SU-DHL-6 (cell line): Measurements from ENCODE around the gene LIN54.

Experiments used
- H2AFZ ChIP-seq: fragments of 200-600 bp; sonication (generic); 2 replicates; pipeline ENCODE4 v1.6.1; 2014; ENCODE audit warnings: low read depth, mild to moderate bottlenecking, moderate library complexity, mixed read lengths, antibody characterized with exemption, low read length; ENCODE audit not compliant: severe bottlenecking
- H3F3A ChIP-seq: fragments of 200-600 bp; shearing (Covaris generic); 2 replicates; pipeline ENCODE4 v1.6.0; 2016; ENCODE audit warnings: antibody characterized with exemption, mild to moderate bottlenecking; ENCODE audit not compliant: insufficient read depth
- H3K27ac ChIP-seq: fragments of 200-600 bp; sonication (generic); 2 replicates; pipeline ENCODE4 v1.5.1; 2016; ENCODE audit warnings: low read depth, mild to moderate bottlenecking, low read length, moderate library complexity, mixed read lengths
- H3K27me3 ChIP-seq: fragments of 200-600 bp; sonication (generic), shearing (Covaris generic); 2 replicates; pipeline ENCODE4 v1.6.0; 2014; ENCODE audit warnings: mild to moderate bottlenecking, low read length
- H3K36me3 ChIP-seq: fragments of 200-600 bp; sonication (generic); 2 replicates; pipeline ENCODE4 v1.6.1; 2014; ENCODE audit warnings: mild to moderate bottlenecking, low read length, mixed read lengths
- H3K4me2 ChIP-seq: fragments of 300-600, 200-600 bp; shearing (Covaris generic), sonication (generic); 2 replicates; pipeline ENCODE4 v1.6.0; 2014; ENCODE audit warnings: low read length, low read depth, mild to moderate bottlenecking; ENCODE audit not compliant: poor library complexity, severe bottlenecking
- H3K4me3 ChIP-seq: fragments of 200-600 bp; sonication (generic); 2 replicates; pipeline ENCODE4 v1.5.1; 2014; ENCODE audit warnings: antibody characterized with exemption, low read length, mild to moderate bottlenecking, mixed read lengths; ENCODE audit not compliant: insufficient read depth, poor library complexity, severe bottlenecking
- H3K79me2 ChIP-seq: fragments of 200-600 bp; sonication (generic); 2 replicates; pipeline ENCODE4 v1.6.1; 2014; ENCODE audit warnings: mild to moderate bottlenecking, low read length, moderate library complexity; ENCODE audit not compliant: insufficient read depth
- H3K9ac ChIP-seq: fragments of 200-600 bp; sonication (generic); 2 replicates; pipeline ENCODE4 v1.7.0; 2014; ENCODE audit warnings: mild to moderate bottlenecking, low read length
- H3K9me2 ChIP-seq: fragments of 200-600 bp; sonication (generic); replicated peaks from 2 replicates; pipeline ENCODE4 v1.6.1; 2014; ENCODE audit warnings: low read length; ENCODE audit not compliant: insufficient read depth
- H3K9me3 ChIP-seq: fragments of 200-600 bp; sonication (generic); 2 replicates; pipeline ENCODE4 v1.6.1; 2014; ENCODE audit warnings: low read length, mixed read lengths; ENCODE audit not compliant: insufficient read depth
- H4K20me1 ChIP-seq: fragments of 200-600 bp; sonication (generic); 2 replicates; pipeline ENCODE4 v1.6.1; 2014; ENCODE audit warnings: low read depth, mild to moderate bottlenecking, antibody characterized with exemption, low read length, moderate library complexity, mixed read lengths
- EZH2phosphoT487 ChIP-seq: fragments of 200-600 bp; sonication (generic), shearing (Covaris generic); conservative IDR thresholded peaks from 2 replicates; pipeline ENCODE4 v1.6.1; 2018; ENCODE audit warnings: mild to moderate bottlenecking, antibody characterized with exemption, low read length, moderate library complexity, mixed read lengths
- TF ChIP-seq, protein P1 (sequence below): fragments of 200-600 bp; sonication (generic); IDR thresholded peaks from one replicate; pipeline ENCODE4 v1.5.1; 2017; ENCODE audit warnings: antibody characterized with exemption, mild to moderate bottlenecking, low read length, moderate library complexity; ENCODE audit not compliant: insufficient read depth, poor library complexity, severe bottlenecking

The LIN54 gene

DNA sequence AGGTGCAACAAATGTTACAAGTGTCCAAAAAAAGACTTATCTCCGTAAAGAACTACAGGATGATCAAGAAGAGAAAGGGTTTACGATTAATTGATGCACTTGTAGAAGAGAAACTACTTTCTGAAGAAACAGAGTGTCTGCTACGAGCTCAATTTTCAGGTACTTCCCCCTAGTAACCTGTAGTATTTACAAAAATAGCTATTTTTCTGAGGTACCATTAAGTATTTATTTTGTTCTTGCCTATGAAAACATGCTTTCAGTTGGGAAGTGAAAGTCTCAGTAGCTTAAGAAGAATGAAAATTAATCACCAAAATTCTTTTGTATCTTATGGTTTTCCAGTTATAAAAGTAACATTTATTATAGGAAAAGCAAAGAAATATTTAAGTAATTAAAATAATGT lies 104.2 kb downstream of the LIN54 start:
- H3F3A ChIP-seq, result peaks cover 17% of the 10 kb centered on the region; the same call in 1 of the 2 replicates
- H3K79me2 ChIP-seq, result peaks cover 9% of the 10 kb centered on the region
- peak overlapping the region; percentile 10 for H3K4me3 ChIP-seq
- TF ChIP-seq, protein P1, sequence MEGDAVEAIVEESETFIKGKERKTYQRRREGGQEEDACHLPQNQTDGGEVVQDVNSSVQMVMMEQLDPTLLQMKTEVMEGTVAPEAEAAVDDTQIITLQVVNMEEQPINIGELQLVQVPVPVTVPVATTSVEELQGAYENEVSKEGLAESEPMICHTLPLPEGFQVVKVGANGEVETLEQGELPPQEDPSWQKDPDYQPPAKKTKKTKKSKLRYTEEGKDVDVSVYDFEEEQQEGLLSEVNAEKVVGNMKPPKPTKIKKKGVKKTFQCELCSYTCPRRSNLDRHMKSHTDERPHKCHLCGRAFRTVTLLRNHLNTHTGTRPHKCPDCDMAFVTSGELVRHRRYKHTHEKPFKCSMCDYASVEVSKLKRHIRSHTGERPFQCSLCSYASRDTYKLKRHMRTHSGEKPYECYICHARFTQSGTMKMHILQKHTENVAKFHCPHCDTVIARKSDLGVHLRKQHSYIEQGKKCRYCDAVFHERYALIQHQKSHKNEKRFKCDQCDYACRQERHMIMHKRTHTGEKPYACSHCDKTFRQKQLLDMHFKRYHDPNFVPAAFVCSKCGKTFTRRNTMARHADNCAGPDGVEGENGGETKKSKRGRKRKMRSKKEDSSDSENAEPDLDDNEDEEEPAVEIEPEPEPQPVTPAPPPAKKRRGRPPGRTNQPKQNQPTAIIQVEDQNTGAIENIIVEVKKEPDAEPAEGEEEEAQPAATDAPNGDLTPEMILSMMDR, result no peak
- TF ChIP-seq EZH2phosphoT487, result no peak
- no peaks in the 10 kb centered on the region for H4K20me1 ChIP-seq
- peak overlapping the region; percentile 56 for H3K4me2 ChIP-seq
- no peak overlapping the region for H2AFZ ChIP-seq
- H3K36me3 ChIP-seq, result no peaks in the 10 kb centered on the region; the same call in 1 of the 2 replicates
- H3K9me2 ChIP-seq, result no peaks in the 10 kb centered on the region
- H3K9me3 ChIP-seq, result no peaks in the 10 kb centered on the region
- H3K9ac ChIP-seq, result peak overlapping the region; percentile 13; the same call in 1 of the 2 replicates
- H3K27me3 ChIP-seq, result no peaks in the 10 kb centered on the region
- H3K27ac ChIP-seq, result peak overlapping the region; percentile 50

DNA sequence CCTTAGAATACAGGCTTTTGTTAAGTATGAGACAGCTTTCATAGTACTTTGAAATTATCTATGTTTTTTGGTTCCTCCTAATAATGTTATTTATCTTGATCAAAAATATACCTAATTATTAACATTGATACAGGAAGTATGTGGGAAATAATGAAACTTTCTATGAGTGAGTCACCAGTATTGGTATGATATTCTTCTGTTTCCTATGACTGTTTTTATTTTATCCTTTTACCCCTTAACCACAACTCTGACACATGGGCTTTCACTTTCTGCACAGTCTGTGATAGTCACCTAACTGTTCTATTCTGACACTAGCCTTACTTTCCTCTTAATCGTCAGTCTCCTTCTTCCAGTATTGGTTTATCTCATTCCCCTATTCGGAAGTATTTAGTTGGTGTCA lies 105.4 kb downstream of the LIN54 start:
- no peak overlapping the region for H3K4me3 ChIP-seq
- no peak overlapping the region for H2AFZ ChIP-seq
- H3K9me3 ChIP-seq, result no peaks in the 10 kb centered on the region
- H3K9me2 ChIP-seq, result no peaks in the 10 kb centered on the region
- H3K27ac ChIP-seq, result no peak overlapping the region
- no peaks in the 10 kb centered on the region for H4K20me1 ChIP-seq
- H3F3A ChIP-seq, result peaks cover 24% of the 10 kb centered on the region
- H3K79me2 ChIP-seq, result peaks cover 16% of the 10 kb centered on the region
- TF ChIP-seq, protein P1, result no peak
- no peak for TF ChIP-seq EZH2phosphoT487
- H3K36me3 ChIP-seq, result no peaks in the 10 kb centered on the region; the same call in 1 of the 2 replicates
- peak overlapping the region; percentile 56 for H3K4me2 ChIP-seq
- no peak overlapping the region for H3K9ac ChIP-seq
- no peaks in the 10 kb centered on the region for H3K27me3 ChIP-seq

GRCh38 chr4:82903737-82904136 lies 106.9 kb downstream of the LIN54 start:
- Histone ChIP-seq H3K27me3 (no peaks in the 10 kb centered on the region), H3F3A (peaks cover 29% of the 10 kb centered on the region), H2AFZ (no peak overlapping the region), H3K4me3 (no peak overlapping the region), H3K9me2 (no peaks in the 10 kb centered on the region), H3K79me2 (peaks cover 30% of the 10 kb centered on the region), H4K20me1 (no peaks in the 10 kb centered on the region), H3K27ac (no peak overlapping the region), H3K36me3 (no peaks in the 10 kb centered on the region; the same call in 1 of the 2 replicates), H3K4me2 (no peak overlapping the region), H3K9ac (no peak overlapping the region), H3K9me3 (no peaks in the 10 kb centered on the region)
- TF ChIP-seq, protein P1, result no peak
- no peak for TF ChIP-seq EZH2phosphoT487
